IMR-90 (cell line): Measurements from ENCODE around the gene DYNLT2B. TPM values are rescaled to one million over a fixed set of nuclear protein-coding genes. Genes with fewer than 3 reads are reported as not detected.

Experiments
- ATAC-seq: fragments of 200-7000 bp; cut with Tn5 transposase; 2 replicates; pipeline ENCODE4 v1.9.1; 2020; ENCODE audit warnings: low read depth, mild to moderate bottlenecking, moderate library complexity
- BruUV-seq: library from RNA; stranded (reverse); fragments of 400-500 nt; replicated peaks from 2 replicates; lab custom pipeline; 2021; lab: Mats Ljungman, UMichigan
- CTCF ChIA-PET: fragments of 300-600 bp; formaldehyde crosslinking; extraction: SDS; loops from one replicate; lab custom pipeline; 2021; ENCODE audit warnings: antibody characterized with exemption; lab: Yijun Ruan, JAX
- POLR2A ChIA-PET: fragments of 300-600 bp; sonication (Branson Sonifier 250); formaldehyde crosslinking; loops from one replicate; lab custom pipeline; 2022; ENCODE audit warnings: antibody characterized with exemption; ENCODE audit not compliant: unreplicated experiment; lab: Charles Lee
- DNase-seq: peaks from one replicate; pipeline ENCODE4 v3.0.0; 2013
- H2AFZ ChIP-seq: replicated peaks from 2 replicates; pipeline ENCODE3; 2013; ENCODE audit warnings: low read length, mild to moderate bottlenecking; ENCODE audit not compliant: poor library complexity
- H2AK5ac ChIP-seq: 2 replicates; pipeline ENCODE4 v1.6.1; 2013; ENCODE audit warnings: low read depth, low read length, inconsistent platforms
- H2AK9ac ChIP-seq: replicated peaks from 2 replicates; pipeline ENCODE3; 2013; ENCODE audit warnings: mild to moderate bottlenecking, low read depth, low read length, moderate library complexity; ENCODE audit not compliant: poor library complexity
- H2BK120ac ChIP-seq: 2 replicates; pipeline ENCODE4 v1.6.1; 2013; ENCODE audit warnings: low read depth, low read length, inconsistent platforms
- H2BK15ac ChIP-seq: 3 replicates; pipeline ENCODE4 v1.6.1; 2013; ENCODE audit warnings: low read depth, low read length, inconsistent platforms
- H2BK20ac ChIP-seq: 2 replicates; pipeline ENCODE4 v1.6.1; 2013; ENCODE audit warnings: low read depth, mild to moderate bottlenecking, inconsistent platforms, low read length, moderate library complexity
- H2BK5ac ChIP-seq: 2 replicates; pipeline ENCODE4 v1.6.1; 2013; ENCODE audit warnings: mild to moderate bottlenecking, low read depth, low read length, inconsistent platforms; ENCODE audit not compliant: poor library complexity, severe bottlenecking
- H3K14ac ChIP-seq: replicated peaks from 2 replicates; pipeline ENCODE4 v1.6.1; 2013; ENCODE audit warnings: low read depth, low read length, inconsistent platforms
- H3K18ac ChIP-seq: 2 replicates; pipeline ENCODE4 v1.6.1; 2013; ENCODE audit warnings: low read depth, low read length, control low read depth
- H3K23ac ChIP-seq: 2 replicates; pipeline ENCODE4 v1.6.1; 2013; ENCODE audit warnings: low read depth, low read length, inconsistent platforms
- H3K27ac ChIP-seq: 2 replicates; pipeline ENCODE4 v1.5.1; 2013; ENCODE audit warnings: mild to moderate bottlenecking, control low read depth, low read length; ENCODE audit not compliant: insufficient read depth
- H3K27me3 ChIP-seq: 2 replicates; pipeline ENCODE4 v1.6.1; 2013; ENCODE audit warnings: low read length; ENCODE audit not compliant: control insufficient read depth, insufficient read depth
- H3K36me3 ChIP-seq: 2 replicates; pipeline ENCODE4 v1.6.1; 2013; ENCODE audit warnings: low read length, mixed read lengths; ENCODE audit not compliant: control insufficient read depth, insufficient read depth
- H3K4ac ChIP-seq: 2 replicates; pipeline ENCODE4 v1.6.1; 2013; ENCODE audit warnings: low read depth, low read length, inconsistent platforms
- H3K4me1 ChIP-seq: 2 replicates; pipeline ENCODE4 v1.6.1; 2013; ENCODE audit warnings: low read length, mixed read lengths; ENCODE audit not compliant: control insufficient read depth, insufficient read depth
- H3K4me2 ChIP-seq: 2 replicates; pipeline ENCODE4 v1.6.1; 2013; ENCODE audit warnings: low read depth, mild to moderate bottlenecking, control low read depth, low read length, moderate library complexity
- H3K4me3 ChIP-seq: 2 replicates; pipeline ENCODE4 v1.5.1; 2013; ENCODE audit warnings: low read depth, mild to moderate bottlenecking, control low read depth, low read length, moderate library complexity; ENCODE audit not compliant: insufficient read depth
- H3K56ac ChIP-seq: 2 replicates; pipeline ENCODE4 v1.6.1; 2013; ENCODE audit warnings: low read length, inconsistent platforms; ENCODE audit not compliant: insufficient read depth; ENCODE audit errors: extremely low read depth
- H3K79me1 ChIP-seq, 2 experiments: 2 replicates each; pipeline ENCODE4 v1.6.1; 2013; ENCODE audit warnings: low read length in 2 of 2, inconsistent platforms in 1 of 2, low read depth in 1 of 2
- H3K9ac ChIP-seq: 2 replicates; pipeline ENCODE4 v1.6.1; 2013; ENCODE audit warnings: low read depth, low read length, control low read depth
- H3K9me1 ChIP-seq: 2 replicates; pipeline ENCODE4 v1.6.1; 2013; ENCODE audit warnings: low read length, inconsistent platforms; ENCODE audit not compliant: insufficient read depth
- H3K9me3 ChIP-seq: 2 replicates; pipeline ENCODE4 v1.6.1; 2013; ENCODE audit warnings: low read length; ENCODE audit not compliant: control insufficient read depth, insufficient read depth
- H4K20me1 ChIP-seq: 2 replicates; pipeline ENCODE4 v1.6.1; 2013; ENCODE audit warnings: low read length, inconsistent platforms; ENCODE audit not compliant: insufficient read depth
- H4K5ac ChIP-seq: 2 replicates; pipeline ENCODE4 v1.6.1; 2013; ENCODE audit warnings: mild to moderate bottlenecking, low read depth, low read length, control low read depth
- H4K8ac ChIP-seq, 2 experiments: 2 replicates each; pipeline ENCODE4 v1.6.1; 2013; ENCODE audit warnings: low read depth in 2 of 2, low read length in 2 of 2, control low read depth in 1 of 2, inconsistent platforms in 1 of 2
- H4K91ac ChIP-seq: 2 replicates; pipeline ENCODE4 v1.6.1; 2013; ENCODE audit warnings: low read depth, low read length, inconsistent platforms; ENCODE audit not compliant: insufficient read depth
- BHLHE40 ChIP-seq: fragments of 150-350 bp; IDR thresholded peaks from 2 replicates; pipeline ENCODE4 v1.6.1; 2016; ENCODE audit warnings: mild to moderate bottlenecking, low read depth, low read length
- CEBPB ChIP-seq: IDR thresholded peaks from 2 replicates; pipeline ENCODE4 v1.6.1; 2012; ENCODE audit warnings: low read depth, low read length, improper control_type of control experiment
- CHD1 ChIP-seq: IDR thresholded peaks from 2 replicates; pipeline ENCODE4 v1.6.1; 2012; ENCODE audit warnings: low read depth, low read length, improper control_type of control experiment
- FOS ChIP-seq: fragments of 150-350 bp; IDR thresholded peaks from 2 replicates; pipeline ENCODE4 v1.6.1; 2016; ENCODE audit warnings: low read depth, low read length
- MAFK ChIP-seq: IDR thresholded peaks from 2 replicates; pipeline ENCODE4 v1.6.1; 2012; ENCODE audit warnings: low read depth, low read length, improper control_type of control experiment
- MAZ ChIP-seq: IDR thresholded peaks from 2 replicates; pipeline ENCODE4 v1.6.1; 2012; ENCODE audit warnings: low read depth, mild to moderate bottlenecking, low read length, improper control_type of control experiment, moderate library complexity, borderline replicate concordance
- MXI1 ChIP-seq: IDR thresholded peaks from 2 replicates; pipeline ENCODE4 v1.6.1; 2012; ENCODE audit warnings: low read depth, mild to moderate bottlenecking, low read length, moderate library complexity, borderline replicate concordance
- NFE2L2 ChIP-seq: fragments of 150-350 bp; IDR thresholded peaks from 2 replicates; pipeline ENCODE4 v1.6.1; 2016; ENCODE audit warnings: low read depth, mild to moderate bottlenecking, low read length
- POLR2A ChIP-seq: IDR thresholded peaks from 2 replicates; pipeline ENCODE4 v1.6.1; 2012; ENCODE audit warnings: mild to moderate bottlenecking, low read depth, low read length
- RAD21 ChIP-seq: IDR thresholded peaks from 2 replicates; pipeline ENCODE4 v1.6.1; 2012; ENCODE audit warnings: low read length, improper control_type of control experiment
- RCOR1 ChIP-seq: IDR thresholded peaks from 2 replicates; pipeline ENCODE4 v1.6.1; 2012; ENCODE audit warnings: mild to moderate bottlenecking, low read length, improper control_type of control experiment; ENCODE audit not compliant: insufficient replicate concordance
- RFX5 ChIP-seq: IDR thresholded peaks from 2 replicates; pipeline ENCODE4 v1.8.0; 2012; ENCODE audit warnings: low read depth, mild to moderate bottlenecking, low read length, moderate library complexity
- SMC3 ChIP-seq: fragments of 150-350 bp; IDR thresholded peaks from 2 replicates; pipeline ENCODE4 v1.6.1; 2016; ENCODE audit warnings: low read depth, mild to moderate bottlenecking, antibody characterized with exemption, low read length, moderate library complexity
- WGBS, 2 experiments: methylation state at CpG; one replicate each; pipeline versions ENCODE4 v1.1.5 to v1.1.7; 2013; ENCODE audit warnings: missing lambda C conversion rate in 2 of 2; ENCODE audit not compliant: insufficient read length in 1 of 2; ENCODE audit errors: extremely low coverage in 2 of 2; 5-methylcytosine and 5-hydroxymethylcytosine counted together
- dilution Hi-C: fragments of 300-500 bp; cut with HindIII; formaldehyde crosslinking; loops from one replicate; pipeline ENCODE4 v1.14.3; 2018; ENCODE audit warnings: low sequenced_read_pairs; ENCODE audit not compliant: unreplicated experiment
- in situ Hi-C: fragments of 300-500 bp; cut with MboI; formaldehyde crosslinking; loops from 3 replicates; pipeline ENCODE4 v1.14.3; 2019; ENCODE audit warnings: low sequenced_read_pairs, inconsistent platforms, mixed read lengths
- intact Hi-C: fragments of 100-400 bp; cut with micrococcal nuclease; formaldehyde crosslinking; loops from 2 replicates; pipeline ENCODE4 v1.10.0; 2022
- polyA plus RNA-seq, 3 experiments: library from polyadenylated mRNA; depleted of rRNA; stranded (reverse); fragments of >200 nt; gene quantifications; 2 replicates each; pipeline ENCODE4 v1.2.3, GENCODE V29; 2012; ENCODE audit warnings: low replicate concordance in 1 of 3
- total RNA-seq: library from RNA; depleted of rRNA; stranded (reverse); fragments of >200 nt; gene quantifications from 2 replicates; pipeline ENCODE4 v1.2.3, GENCODE V29; 2012
- TF ChIP-seq, protein P1 (sequence below): fragments of 150-350 bp; IDR thresholded peaks from 2 replicates; pipeline ENCODE4 v1.6.1; 2017; ENCODE audit warnings: mild to moderate bottlenecking, antibody characterized with exemption, low read length, low read depth
- TF ChIP-seq, protein P2 (sequence below): conservative IDR thresholded peaks from 2 replicates; pipeline ENCODE4 v1.5.1; 2012; ENCODE audit warnings: mild to moderate bottlenecking, low read depth, low read length, improper control_type of control experiment
- TF ChIP-seq, protein P3 (sequence below): fragments of 150-350 bp; IDR thresholded peaks from 2 replicates; pipeline ENCODE4 v1.6.1; 2016; ENCODE audit warnings: low read depth, mild to moderate bottlenecking, low read length, moderate library complexity, borderline replicate concordance

The DYNLT2B gene
- total and polyA plus RNA-seq, 2 of the 4 experiments (the other 2 are of a cell fraction), result 2.2 to 6.0 TPM

DNA sequence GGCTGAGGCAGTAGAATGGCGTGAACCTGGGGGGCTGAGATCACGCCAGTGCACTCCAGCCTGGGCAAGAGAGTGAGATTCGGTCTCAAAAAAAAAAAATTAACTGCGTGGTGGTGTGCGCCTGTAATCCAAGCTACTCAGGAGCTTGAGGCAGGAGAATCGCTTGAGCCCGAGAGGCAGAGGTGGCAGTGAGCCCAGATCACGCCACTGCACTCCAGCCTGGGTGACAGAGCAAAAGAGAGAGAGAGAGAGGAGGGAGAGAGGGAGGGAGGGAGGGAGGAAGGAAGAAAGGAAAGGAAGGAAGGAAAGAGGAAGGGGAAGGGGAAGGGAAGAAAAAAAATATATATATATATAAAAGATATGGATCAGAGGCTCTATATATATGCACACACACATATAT lies 14.1 kb upstream of the DYNLT2B start:
- H3K9me3 ChIP-seq, result no peaks in the 10 kb centered on the region
- 76% methylated on average over 5 of the region's 8 CpGs; no CpG with 5 or more reads in 1 of the 2 experiments for WGBS, 2 experiments
- no peaks in the 10 kb centered on the region for H3K9me1 ChIP-seq
- BruUV-seq, result no TSS peak
- H3K4ac ChIP-seq, result no peak overlapping the region
- no peak for TF ChIP-seq MAFK
- no peak for TF ChIP-seq RAD21
- TF ChIP-seq SMC3, result no peak
- TF ChIP-seq, protein P1, sequence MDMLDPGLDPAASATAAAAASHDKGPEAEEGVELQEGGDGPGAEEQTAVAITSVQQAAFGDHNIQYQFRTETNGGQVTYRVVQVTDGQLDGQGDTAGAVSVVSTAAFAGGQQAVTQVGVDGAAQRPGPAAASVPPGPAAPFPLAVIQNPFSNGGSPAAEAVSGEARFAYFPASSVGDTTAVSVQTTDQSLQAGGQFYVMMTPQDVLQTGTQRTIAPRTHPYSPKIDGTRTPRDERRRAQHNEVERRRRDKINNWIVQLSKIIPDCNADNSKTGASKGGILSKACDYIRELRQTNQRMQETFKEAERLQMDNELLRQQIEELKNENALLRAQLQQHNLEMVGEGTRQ, result no peak
- no peak for TF ChIP-seq MAZ
- TF ChIP-seq, protein P2, sequence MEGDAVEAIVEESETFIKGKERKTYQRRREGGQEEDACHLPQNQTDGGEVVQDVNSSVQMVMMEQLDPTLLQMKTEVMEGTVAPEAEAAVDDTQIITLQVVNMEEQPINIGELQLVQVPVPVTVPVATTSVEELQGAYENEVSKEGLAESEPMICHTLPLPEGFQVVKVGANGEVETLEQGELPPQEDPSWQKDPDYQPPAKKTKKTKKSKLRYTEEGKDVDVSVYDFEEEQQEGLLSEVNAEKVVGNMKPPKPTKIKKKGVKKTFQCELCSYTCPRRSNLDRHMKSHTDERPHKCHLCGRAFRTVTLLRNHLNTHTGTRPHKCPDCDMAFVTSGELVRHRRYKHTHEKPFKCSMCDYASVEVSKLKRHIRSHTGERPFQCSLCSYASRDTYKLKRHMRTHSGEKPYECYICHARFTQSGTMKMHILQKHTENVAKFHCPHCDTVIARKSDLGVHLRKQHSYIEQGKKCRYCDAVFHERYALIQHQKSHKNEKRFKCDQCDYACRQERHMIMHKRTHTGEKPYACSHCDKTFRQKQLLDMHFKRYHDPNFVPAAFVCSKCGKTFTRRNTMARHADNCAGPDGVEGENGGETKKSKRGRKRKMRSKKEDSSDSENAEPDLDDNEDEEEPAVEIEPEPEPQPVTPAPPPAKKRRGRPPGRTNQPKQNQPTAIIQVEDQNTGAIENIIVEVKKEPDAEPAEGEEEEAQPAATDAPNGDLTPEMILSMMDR, result no peak
- TF ChIP-seq RFX5, result no peak
- TF ChIP-seq FOS, result no peak
- TF ChIP-seq POLR2A, result no peak
- TF ChIP-seq MXI1, result no peak
- TF ChIP-seq, protein P3, sequence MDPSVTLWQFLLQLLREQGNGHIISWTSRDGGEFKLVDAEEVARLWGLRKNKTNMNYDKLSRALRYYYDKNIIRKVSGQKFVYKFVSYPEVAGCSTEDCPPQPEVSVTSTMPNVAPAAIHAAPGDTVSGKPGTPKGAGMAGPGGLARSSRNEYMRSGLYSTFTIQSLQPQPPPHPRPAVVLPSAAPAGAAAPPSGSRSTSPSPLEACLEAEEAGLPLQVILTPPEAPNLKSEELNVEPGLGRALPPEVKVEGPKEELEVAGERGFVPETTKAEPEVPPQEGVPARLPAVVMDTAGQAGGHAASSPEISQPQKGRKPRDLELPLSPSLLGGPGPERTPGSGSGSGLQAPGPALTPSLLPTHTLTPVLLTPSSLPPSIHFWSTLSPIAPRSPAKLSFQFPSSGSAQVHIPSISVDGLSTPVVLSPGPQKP, result no peak
- TF ChIP-seq CHD1, result no peak
- no peak for TF ChIP-seq BHLHE40
- no peak for TF ChIP-seq RCOR1
- no peak for TF ChIP-seq CEBPB
- no peak for TF ChIP-seq NFE2L2
- H2BK5ac ChIP-seq, result no peak overlapping the region
- CTCF ChIA-PET, result interaction anchor here (0.6 kb wide), 1 partner anchor 18 kb away, joined by 3 read pairs; no protein-coding TSS in a partner anchor
- in situ Hi-C loops (no loop called here), dilution Hi-C loops (no loop called here), intact Hi-C loops (no loop called here)
- H3K79me1 ChIP-seq, result no peaks in the 10 kb centered on the region
- no peak overlapping the region for H3K18ac ChIP-seq
- H4K91ac ChIP-seq, result no peak overlapping the region
- ATAC-seq (no peak), DNase-seq (no peak)
- POLR2A ChIA-PET, result no interaction called here
- no peak overlapping the region for H3K4me2 ChIP-seq
- H3K23ac ChIP-seq, result no peak overlapping the region
- no peak overlapping the region for H2AK5ac ChIP-seq
- H2BK20ac ChIP-seq, result no peak overlapping the region
- no peaks in the 10 kb centered on the region for H3K27me3 ChIP-seq
- H3K14ac ChIP-seq, result no peak overlapping the region
- H3K4me1 ChIP-seq, result peaks cover 2% of the 10 kb centered on the region; the same call in 1 of the 2 replicates
- no peak overlapping the region for H2BK120ac ChIP-seq
- no peak overlapping the region for H3K9ac ChIP-seq
- no peaks in the 10 kb centered on the region for H3K36me3 ChIP-seq
- H2AFZ ChIP-seq, result no peak overlapping the region
- H3K27ac ChIP-seq, result no peak overlapping the region
- H3K4me3 ChIP-seq, result no peak overlapping the region
- no peak overlapping the region for H2AK9ac ChIP-seq
- no peak overlapping the region for H4K8ac ChIP-seq
- H3K56ac ChIP-seq, result no peak overlapping the region
- no peaks in the 10 kb centered on the region for H4K20me1 ChIP-seq
- no peak overlapping the region for H4K5ac ChIP-seq
- H2BK15ac ChIP-seq, result no peak overlapping the region
